ENCODE measurements around the gene KANSL1. TPM values are rescaled to one million over a fixed set of nuclear protein-coding genes. Genes with fewer than 3 reads are reported as not detected.

The KANSL1 gene
- total and polyA plus RNA-seq, 2 donors (not counting 1 experiment from before 2014, with no cell fraction given): 36.8 to 233 TPM

- WGBS (ENCODE audit: insufficient coverage): 50% methylated on average over 4 of the region's 4 CpGs
- Mint-ChIP-seq H3K27me3 (no peaks in the 10 kb centered on the region), H3K9me3 (ENCODE audit: insufficient read depth) (no peaks in the 10 kb centered on the region), H3K27ac (no peak overlapping the region), H3K4me3 (no peak overlapping the region), H3K4me1 (peaks cover 30% of the 10 kb centered on the region)
- intact Hi-C loops (cut with micrococcal nuclease): no loop called here
- TF ChIP-seq EZH2 (IDR thresholded peaks at IDR 0.05; ENCODE audit: borderline replicate concordance, insufficient read depth, low read depth, low read length, poor library complexity, severe bottlenecking): no peak
- no peak for TF ChIP-seq CTCF (IDR thresholded peaks at IDR 0.05)
- Histone ChIP-seq H3K36me3 (replicated peaks in 1 of 2; ENCODE audit: control extremely low read depth in 1 of 2, control insufficient read depth in 1 of 2, extremely low read depth in 1 of 2, insufficient read depth in 2 of 2, low read length in 1 of 2) (peaks cover 6 to 44% of the 10 kb centered on the region in 2 experiments), H3K4me1 (ENCODE audit: control insufficient read depth in 2 of 2, insufficient read depth in 2 of 2, low read length in 2 of 2) (no peaks in the 10 kb centered on the region), H3K27me3 (replicated peaks in 1 of 4; ENCODE audit: control extremely low read depth in 1 of 4, control insufficient read depth in 3 of 4, insufficient read depth in 4 of 4, low read length in 3 of 4) (no peaks in the 10 kb centered on the region), H3K79me2 (ENCODE audit: control insufficient read depth, insufficient read depth, low read length) (peaks cover 74% of the 10 kb centered on the region), H3K4me3 (ENCODE audit: control extremely low read depth in 1 of 5, extremely low read depth in 1 of 5, insufficient read depth in 1 of 5, low read depth in 2 of 5, low read length in 4 of 5) (no peak overlapping the region), H2AFZ (ENCODE audit: insufficient read depth, low read depth, low read length, poor library complexity, severe bottlenecking) (no peak overlapping the region), H3K9ac (ENCODE audit: low read length) (no peak overlapping the region), H3K9me3 (ENCODE audit: control extremely low read depth in 1 of 3, control insufficient read depth in 2 of 3, insufficient read depth in 1 of 3, low read length in 2 of 3) (no peaks in the 10 kb centered on the region), H3K27ac (ENCODE audit: low read length in 2 of 2) (no peak overlapping the region), H3K4me2 (replicated peaks; ENCODE audit: low read depth, low read length, poor library complexity, severe bottlenecking) (no peak overlapping the region), H4K20me1 (ENCODE audit: control insufficient read depth, insufficient read depth, low read length, poor library complexity, severe bottlenecking) (peaks cover 52% of the 10 kb centered on the region)
- ATAC-seq (ENCODE audit: low read depth): no peak
- ChIA-PET POLR2A (no interaction called here), CTCF (no interaction called here)
- DNase-seq: no peak
These were observed 106.4 kb downstream of the KANSL1 start for GRCh38 chr17:46086821-46087220.

GRCh38 chr17:46085522-46085921 is 107.7 kb downstream of the KANSL1 start:
- peaks cover 79% of the 10 kb centered on the region for H3K79me2 ChIP-seq (ENCODE audit: control insufficient read depth, insufficient read depth, low read length)
- CTCF ChIA-PET: interaction anchor here (1.4 kb wide), 1 partner anchor 15 kb away, joined by 3 read pairs; no protein-coding TSS in a partner anchor
- no peak overlapping the region for H3K27ac Mint-ChIP-seq

More at GRCh38 chr17:46085522-46085921, 107.7 kb downstream of the KANSL1 start:
- H3K36me3 ChIP-seq (replicated peaks in 1 of 2; ENCODE audit: control extremely low read depth in 1 of 2, control insufficient read depth in 1 of 2, extremely low read depth in 1 of 2, insufficient read depth in 2 of 2, low read length in 1 of 2): peaks cover 9 to 43% of the 10 kb centered on the region in 2 experiments
- H3K27me3 ChIP-seq (replicated peaks in 1 of 4; ENCODE audit: control extremely low read depth in 1 of 4, control insufficient read depth in 3 of 4, insufficient read depth in 4 of 4, low read length in 3 of 4): no peaks in the 10 kb centered on the region
- H3K27ac ChIP-seq (ENCODE audit: low read length in 2 of 2): no peak overlapping the region
- H3K9me3 ChIP-seq (ENCODE audit: control extremely low read depth in 1 of 3, control insufficient read depth in 2 of 3, insufficient read depth in 1 of 3, low read length in 2 of 3): no peaks in the 10 kb centered on the region
- Mint-ChIP-seq H3K27me3 (no peaks in the 10 kb centered on the region), H3K4me1 (peaks cover 31% of the 10 kb centered on the region), H3K9me3 (ENCODE audit: insufficient read depth) (no peaks in the 10 kb centered on the region), H3K4me3 (no peak overlapping the region)
- no CpG with 5 or more reads among the region's 6 CpGs for WGBS (ENCODE audit: insufficient coverage)
- H3K9ac ChIP-seq (ENCODE audit: low read length): no peak overlapping the region
- H2AFZ ChIP-seq (ENCODE audit: insufficient read depth, low read depth, low read length, poor library complexity, severe bottlenecking): no peak overlapping the region
- DNase-seq (no peak), ATAC-seq (ENCODE audit: low read depth) (no peak)
- POLR2A ChIA-PET: no interaction called here
- H3K4me1 ChIP-seq (ENCODE audit: control insufficient read depth in 2 of 2, insufficient read depth in 2 of 2, low read length in 2 of 2): no peaks in the 10 kb centered on the region
- peaks cover 58% of the 10 kb centered on the region for H4K20me1 ChIP-seq (ENCODE audit: control insufficient read depth, insufficient read depth, low read length, poor library complexity, severe bottlenecking)
- TF ChIP-seq EZH2 (IDR thresholded peaks at IDR 0.05; ENCODE audit: borderline replicate concordance, insufficient read depth, low read depth, low read length, poor library complexity, severe bottlenecking) (no peak), CTCF (IDR thresholded peaks at IDR 0.05) (no peak)
- intact Hi-C loops (cut with micrococcal nuclease): no loop called here
- no peak overlapping the region for H3K4me2 ChIP-seq (replicated peaks; ENCODE audit: low read depth, low read length, poor library complexity, severe bottlenecking)
- H3K4me3 ChIP-seq (ENCODE audit: control extremely low read depth in 1 of 5, extremely low read depth in 1 of 5, insufficient read depth in 1 of 5, low read depth in 2 of 5, low read length in 4 of 5): no peak overlapping the region
